ENCODE results near the gene TMEM8B.

DNA sequence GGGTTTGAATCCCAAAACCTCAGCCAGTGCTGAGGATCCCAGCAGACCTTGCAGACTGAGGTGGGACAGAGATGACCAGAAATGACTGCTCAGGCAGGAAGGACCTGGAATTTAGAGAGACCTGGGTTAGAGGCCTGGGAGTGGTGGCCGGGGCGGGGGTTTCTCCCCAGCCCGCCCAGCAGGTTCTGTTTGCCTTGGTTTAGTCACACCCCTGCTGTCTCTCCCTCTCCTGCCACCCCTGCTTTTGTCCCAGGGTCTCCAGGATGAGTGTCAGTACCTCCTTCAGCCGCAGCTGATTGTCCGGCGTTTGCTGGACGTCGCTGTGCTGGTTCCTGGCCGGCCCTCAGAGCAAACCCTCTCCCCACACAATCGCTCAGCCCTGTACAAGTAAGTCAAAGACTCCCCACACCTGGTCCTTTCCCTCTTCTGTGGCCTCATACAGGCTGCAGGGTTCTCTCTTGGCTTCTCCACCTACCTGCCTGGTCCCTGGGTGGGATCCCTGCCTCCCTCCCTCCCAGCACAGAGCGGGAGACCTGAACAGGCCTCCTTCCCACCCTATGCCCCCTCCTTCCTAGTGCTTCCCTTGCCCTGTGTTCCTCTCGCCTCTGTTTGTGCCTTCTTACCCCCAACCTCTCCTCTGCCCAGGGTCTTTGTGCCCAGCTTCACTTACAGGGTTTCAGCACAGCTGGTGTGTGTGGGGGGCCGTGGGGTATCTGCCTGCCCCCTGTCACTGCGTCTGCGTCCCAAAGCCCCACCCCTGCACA lies 12.0 kb downstream of the TMEM8B start:
- TF ChIP-seq, protein P1, sequence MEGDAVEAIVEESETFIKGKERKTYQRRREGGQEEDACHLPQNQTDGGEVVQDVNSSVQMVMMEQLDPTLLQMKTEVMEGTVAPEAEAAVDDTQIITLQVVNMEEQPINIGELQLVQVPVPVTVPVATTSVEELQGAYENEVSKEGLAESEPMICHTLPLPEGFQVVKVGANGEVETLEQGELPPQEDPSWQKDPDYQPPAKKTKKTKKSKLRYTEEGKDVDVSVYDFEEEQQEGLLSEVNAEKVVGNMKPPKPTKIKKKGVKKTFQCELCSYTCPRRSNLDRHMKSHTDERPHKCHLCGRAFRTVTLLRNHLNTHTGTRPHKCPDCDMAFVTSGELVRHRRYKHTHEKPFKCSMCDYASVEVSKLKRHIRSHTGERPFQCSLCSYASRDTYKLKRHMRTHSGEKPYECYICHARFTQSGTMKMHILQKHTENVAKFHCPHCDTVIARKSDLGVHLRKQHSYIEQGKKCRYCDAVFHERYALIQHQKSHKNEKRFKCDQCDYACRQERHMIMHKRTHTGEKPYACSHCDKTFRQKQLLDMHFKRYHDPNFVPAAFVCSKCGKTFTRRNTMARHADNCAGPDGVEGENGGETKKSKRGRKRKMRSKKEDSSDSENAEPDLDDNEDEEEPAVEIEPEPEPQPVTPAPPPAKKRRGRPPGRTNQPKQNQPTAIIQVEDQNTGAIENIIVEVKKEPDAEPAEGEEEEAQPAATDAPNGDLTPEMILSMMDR (IDR thresholded peaks at IDR 0.05; ENCODE audit: low read length) = no peak
- TF ChIP-seq EZH2 (optimal IDR thresholded peaks at IDR 0.05; ENCODE audit: low read depth, low read length) (no peak), EZH2phosphoT487 (IDR thresholded peaks at IDR 0.05; ENCODE audit: low read length) (no peak)
